ENCODE results near the gene CHCHD6.

- TF ChIP-seq EZH2 (IDR thresholded peaks at IDR 0.05; ENCODE audit: low read depth) (no peak), CTCF (conservative IDR thresholded peaks at IDR 0.05) (no peak)
Measured at GRCh38 chr3:126792998-126793397, 89.0 kb downstream of the CHCHD6 start.

Data from PC-9 (cell line).